GM21576 (cell line): ENCODE results near the gene SEC23B.
A peak's percentile ranks its signal among the peaks of the same experiment; 100 is the strongest.

Experiments
- ATAC-seq: cut with Tn5 transposase; IDR thresholded peaks from one replicate; pipeline ENCODE4 v1.9.1; 2021; ENCODE audit warnings: mild to moderate bottlenecking, moderate library complexity; ENCODE audit not compliant: unreplicated experiment

The SEC23B gene

DNA sequence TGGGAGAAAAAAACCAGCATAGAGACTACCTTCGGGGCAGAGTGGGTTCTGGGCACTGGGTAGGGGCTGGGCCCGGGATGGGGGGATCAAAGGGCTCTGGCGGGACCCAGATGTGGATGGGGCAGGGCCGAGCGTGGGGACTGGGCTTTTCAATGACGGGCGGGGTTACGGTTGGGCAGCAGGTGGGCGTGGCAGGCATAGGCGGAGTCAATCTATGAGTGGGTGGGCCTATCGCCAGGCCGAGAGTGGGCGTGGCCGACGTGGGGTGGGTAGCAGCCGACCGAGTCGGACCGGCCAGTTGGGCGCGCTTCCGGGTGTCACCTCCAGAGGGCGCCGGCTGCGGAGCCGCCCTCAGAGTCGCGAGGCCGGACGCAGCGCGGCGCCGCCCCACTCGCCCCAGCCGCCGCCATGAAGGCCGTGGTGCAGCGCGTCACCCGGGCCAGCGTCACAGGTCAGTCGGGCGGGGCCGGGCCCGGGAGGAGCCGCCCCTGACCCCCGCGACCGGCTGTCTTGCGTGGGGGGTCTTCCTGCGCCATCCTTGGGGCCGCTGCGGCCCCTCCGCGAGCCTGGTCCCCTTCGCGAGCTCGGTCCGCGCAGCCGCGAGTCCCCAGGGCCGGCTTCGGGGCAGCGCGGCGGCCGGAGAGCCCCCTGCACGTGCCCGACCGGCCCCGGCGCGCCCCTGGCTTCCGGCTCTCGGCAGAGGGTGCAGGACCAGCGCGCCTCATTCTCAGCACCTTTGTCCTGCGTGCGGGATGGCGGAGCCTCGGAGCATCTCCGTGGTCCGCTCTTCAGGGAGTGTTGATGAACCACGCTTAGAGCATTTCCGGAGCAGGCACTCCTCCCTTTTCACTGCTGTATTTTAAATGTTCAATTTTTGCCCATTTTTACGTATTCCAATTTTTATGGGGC is 80.2 kb downstream of the SEC23B start, which contains the start of gene DTD1:
TSS of gene DTD1 (plus strand) at position 390 of the 909 bp plus-strand sequence. CDS start at position 409, 19 bp downstream.
- ATAC-seq = peak; percentile 93

GRCh38 chr20:18588574-18588933 is 80.8 kb downstream of the SEC23B start:
- peak; percentile 11 for ATAC-seq

- ATAC-seq = no peak
Measured at GRCh38 chr20:18589941-18590674, 82.4 kb downstream of the SEC23B start.

GRCh38 chr20:18596270-18596669 is 88.5 kb downstream of the SEC23B start:
- no peak for ATAC-seq

DNA sequence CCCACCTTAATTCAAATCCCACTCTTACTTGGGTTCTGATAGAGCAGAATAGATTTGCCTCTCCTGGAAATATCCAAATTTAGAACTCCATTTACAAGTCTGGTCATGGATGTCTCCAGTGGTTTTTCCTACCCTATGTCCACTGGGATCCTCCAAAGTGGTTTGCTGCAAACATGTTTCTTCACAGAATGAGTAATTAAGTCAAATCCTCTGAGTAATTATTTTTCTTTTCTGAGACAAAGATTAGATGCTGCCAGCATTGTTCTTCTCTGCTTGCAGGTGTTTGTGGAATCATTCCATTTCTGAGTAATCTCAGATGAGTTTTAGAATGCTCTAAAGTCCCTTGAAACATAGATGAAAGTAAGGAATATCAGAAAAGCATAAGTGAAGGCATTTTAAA is 102.0 kb downstream of the SEC23B start:
- no peak for ATAC-seq
